ENCODE results near the gene BPIFA2. TPM values are rescaled to one million over a fixed set of nuclear protein-coding genes. Genes with fewer than 3 reads are reported as not detected.

Gene BPIFA2
- total and polyA plus RNA-seq, 2 of the 4 experiments (the other 2 are of a cell fraction): not detected

GRCh38 chr20:33127422-33128097, 40.4 kb upstream of the BPIFA2 start:
- no peaks in the 10 kb centered on the region for H4K20me1 ChIP-seq (ENCODE audit: insufficient read depth, low read length)
- H4K8ac ChIP-seq (ENCODE audit: low read depth in 2 of 2, low read length in 2 of 2): no peak overlapping the region
- ChIA-PET POLR2A (ENCODE audit: unreplicated experiment) (no interaction called here), CTCF (no interaction called here)
- no peak overlapping the region for H3K23ac ChIP-seq (ENCODE audit: low read depth, low read length)
- H3K14ac ChIP-seq (replicated peaks; ENCODE audit: low read depth, low read length): no peak overlapping the region
- H3K27ac ChIP-seq (ENCODE audit: insufficient read depth, low read length): no peak overlapping the region
- H2AK5ac ChIP-seq (ENCODE audit: low read depth, low read length): no peak overlapping the region
- H3K4me2 ChIP-seq (ENCODE audit: low read depth, low read length): no peak overlapping the region
- no peak overlapping the region for H3K56ac ChIP-seq (ENCODE audit: extremely low read depth, insufficient read depth, low read length)
- H3K4me1 ChIP-seq (ENCODE audit: control insufficient read depth, insufficient read depth, low read length): no peaks in the 10 kb centered on the region
- H3K9me1 ChIP-seq (ENCODE audit: insufficient read depth, low read length): no peaks in the 10 kb centered on the region
- no peak overlapping the region for H2BK120ac ChIP-seq (ENCODE audit: low read depth, low read length)
- H2AK9ac ChIP-seq (replicated peaks; ENCODE audit: low read depth, low read length, poor library complexity): no peak overlapping the region
- dilution Hi-C loops (cut with HindIII; ENCODE audit: low sequenced_read_pairs, unreplicated experiment): no loop called here
- H4K5ac ChIP-seq (ENCODE audit: low read depth, low read length): no peak overlapping the region
- H3K27me3 ChIP-seq (ENCODE audit: control insufficient read depth, insufficient read depth, low read length): peaks cover 5% of the 10 kb centered on the region
- no peak overlapping the region for H3K4me3 ChIP-seq (ENCODE audit: insufficient read depth, low read depth, low read length)
- no CpG with 5 or more reads among the region's 4 CpGs for WGBS, 2 experiments (ENCODE audit: extremely low coverage in 2 of 2, insufficient read length in 1 of 2)
- TF ChIP-seq CEBPB (IDR thresholded peaks at IDR 0.05; ENCODE audit: low read depth, low read length): no peak
- TF ChIP-seq POLR2A (IDR thresholded peaks at IDR 0.05; ENCODE audit: low read depth, low read length): no peak
- TF ChIP-seq BHLHE40 (IDR thresholded peaks at IDR 0.05; ENCODE audit: low read depth, low read length): no peak
- no peak for TF ChIP-seq ELK1 (IDR thresholded peaks at IDR 0.05; ENCODE audit: borderline replicate concordance, low read depth, low read length)
- no peak for TF ChIP-seq MXI1 (IDR thresholded peaks at IDR 0.05; ENCODE audit: borderline replicate concordance, low read depth, low read length)
- TF ChIP-seq MAFK (IDR thresholded peaks at IDR 0.05; ENCODE audit: low read depth, low read length): no peak
- TF ChIP-seq RFX5 (IDR thresholded peaks at IDR 0.05; ENCODE audit: low read depth, low read length): no peak
- no peak for TF ChIP-seq CTCF (conservative IDR thresholded peaks at IDR 0.05; ENCODE audit: low read depth, low read length)
- TF ChIP-seq NFE2L2 (IDR thresholded peaks at IDR 0.05; ENCODE audit: low read depth, low read length): no peak
- no peak for TF ChIP-seq USF2 (IDR thresholded peaks at IDR 0.05; ENCODE audit: low read depth, low read length)
- no peak for TF ChIP-seq FOS (IDR thresholded peaks at IDR 0.05; ENCODE audit: low read depth, low read length)
- no peak for TF ChIP-seq CHD1 (IDR thresholded peaks at IDR 0.05; ENCODE audit: low read depth, low read length)
- TF ChIP-seq MAZ (IDR thresholded peaks at IDR 0.05; ENCODE audit: borderline replicate concordance, low read depth, low read length): no peak
- TF ChIP-seq RAD21 (IDR thresholded peaks at IDR 0.05; ENCODE audit: low read length): no peak
- TF ChIP-seq RCOR1 (IDR thresholded peaks at IDR 0.05; ENCODE audit: insufficient replicate concordance, low read length): no peak
- TF ChIP-seq SMC3 (IDR thresholded peaks at IDR 0.05; ENCODE audit: low read depth, low read length): no peak
- no peaks in the 10 kb centered on the region for H3K79me1 ChIP-seq (ENCODE audit: low read depth in 1 of 2, low read length in 2 of 2)
- no peak overlapping the region for H2BK20ac ChIP-seq (ENCODE audit: low read depth, low read length)
- H4K91ac ChIP-seq (ENCODE audit: insufficient read depth, low read depth, low read length): no peak overlapping the region
- no peaks in the 10 kb centered on the region for H3K9me3 ChIP-seq (ENCODE audit: control insufficient read depth, insufficient read depth, low read length)
- no peak overlapping the region for H3K18ac ChIP-seq (ENCODE audit: low read depth, low read length)
- H3K36me3 ChIP-seq (ENCODE audit: control insufficient read depth, insufficient read depth, low read length): no peaks in the 10 kb centered on the region
- no peak for DNase-seq
- no TSS peak for BruUV-seq (replicated peaks)
- in situ Hi-C loops (cut with MboI; ENCODE audit: low sequenced_read_pairs): no loop called here
- no peak overlapping the region for H2BK5ac ChIP-seq (ENCODE audit: low read depth, low read length, poor library complexity, severe bottlenecking)
- H2AFZ ChIP-seq (replicated peaks; ENCODE audit: low read length, poor library complexity): no peak overlapping the region
- H3K9ac ChIP-seq (ENCODE audit: low read depth, low read length): no peak overlapping the region
- H2BK15ac ChIP-seq (ENCODE audit: low read depth, low read length): no peak overlapping the region
- intact Hi-C loops (cut with micrococcal nuclease): no loop called here
- no peak overlapping the region for H3K4ac ChIP-seq (ENCODE audit: low read depth, low read length)
- ATAC-seq (ENCODE audit: low read depth): no peak

Measured in IMR-90 (cell line).